ENCODE results near the gene INTS1.

Gene INTS1

GRCh38 chr7:1542841-1543747, 38.9 kb upstream of the INTS1 start:
- no peak for DNase-seq

GRCh38 chr7:1542329-1542728, 38.1 kb upstream of the INTS1 start:
- DNase-seq = no peak

DNA sequence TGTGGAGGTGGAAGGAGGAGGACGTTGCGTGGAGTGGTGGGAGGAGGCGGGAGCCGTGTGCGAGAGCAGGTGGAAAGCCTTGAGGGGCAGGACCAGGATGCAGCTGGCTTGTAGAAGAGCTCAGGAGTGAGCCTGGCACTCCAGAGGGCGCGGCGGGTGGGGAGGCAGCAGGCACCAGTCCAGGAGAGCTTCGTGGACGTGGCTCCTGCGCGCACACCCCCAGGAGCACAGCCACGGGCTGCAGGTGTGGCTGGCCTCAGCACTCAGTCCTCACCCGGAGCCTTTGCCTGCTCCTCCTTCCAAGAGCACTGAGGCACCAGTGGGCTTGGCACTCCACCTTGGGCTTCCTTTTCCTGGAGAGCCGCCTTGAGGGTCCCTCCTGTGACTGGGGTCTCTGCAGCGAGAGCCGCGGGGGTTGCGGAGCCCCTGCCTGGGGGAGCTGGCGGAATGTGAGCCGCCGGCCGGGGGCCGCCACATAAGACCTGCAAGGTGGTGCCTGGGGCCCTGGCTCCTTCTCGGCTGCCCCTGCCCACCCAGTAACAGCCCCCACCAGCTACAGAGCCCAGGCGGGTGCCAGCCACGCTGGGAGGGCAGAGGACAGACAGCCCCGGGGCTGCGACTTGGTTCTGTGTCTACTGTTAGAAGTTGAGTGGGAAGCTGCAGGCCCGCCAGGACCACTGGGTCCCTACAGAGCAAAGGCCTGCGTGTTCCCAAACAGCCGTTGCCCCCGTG, 37.4 kb upstream of the INTS1 start:
- no peak for DNase-seq

DNA sequence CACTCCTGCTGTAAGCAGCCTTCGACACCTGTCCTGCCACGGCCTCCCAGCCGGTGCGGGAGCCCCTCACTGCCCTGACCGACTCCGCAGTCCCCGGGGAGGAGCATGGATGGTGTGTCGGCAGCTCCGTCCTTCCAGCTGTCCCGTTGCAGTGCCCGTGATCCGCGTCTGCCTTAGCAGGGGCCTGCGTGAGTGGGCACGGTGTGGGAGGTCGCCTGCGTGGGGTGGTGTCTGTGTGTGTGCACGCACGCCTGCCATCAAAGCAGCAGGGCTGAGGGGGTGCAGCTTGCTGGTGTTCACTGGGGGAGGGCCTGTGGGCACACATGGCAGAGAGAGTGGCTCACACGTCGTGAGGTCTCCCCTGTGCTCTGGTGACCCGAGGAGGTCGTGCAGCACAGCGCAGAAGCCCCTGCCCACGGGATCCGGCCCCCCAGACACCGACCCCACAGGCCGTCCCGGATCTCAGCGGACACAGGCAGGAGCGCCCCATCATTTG, 36.6 kb upstream of the INTS1 start:
- DNase-seq = no peak

DNA sequence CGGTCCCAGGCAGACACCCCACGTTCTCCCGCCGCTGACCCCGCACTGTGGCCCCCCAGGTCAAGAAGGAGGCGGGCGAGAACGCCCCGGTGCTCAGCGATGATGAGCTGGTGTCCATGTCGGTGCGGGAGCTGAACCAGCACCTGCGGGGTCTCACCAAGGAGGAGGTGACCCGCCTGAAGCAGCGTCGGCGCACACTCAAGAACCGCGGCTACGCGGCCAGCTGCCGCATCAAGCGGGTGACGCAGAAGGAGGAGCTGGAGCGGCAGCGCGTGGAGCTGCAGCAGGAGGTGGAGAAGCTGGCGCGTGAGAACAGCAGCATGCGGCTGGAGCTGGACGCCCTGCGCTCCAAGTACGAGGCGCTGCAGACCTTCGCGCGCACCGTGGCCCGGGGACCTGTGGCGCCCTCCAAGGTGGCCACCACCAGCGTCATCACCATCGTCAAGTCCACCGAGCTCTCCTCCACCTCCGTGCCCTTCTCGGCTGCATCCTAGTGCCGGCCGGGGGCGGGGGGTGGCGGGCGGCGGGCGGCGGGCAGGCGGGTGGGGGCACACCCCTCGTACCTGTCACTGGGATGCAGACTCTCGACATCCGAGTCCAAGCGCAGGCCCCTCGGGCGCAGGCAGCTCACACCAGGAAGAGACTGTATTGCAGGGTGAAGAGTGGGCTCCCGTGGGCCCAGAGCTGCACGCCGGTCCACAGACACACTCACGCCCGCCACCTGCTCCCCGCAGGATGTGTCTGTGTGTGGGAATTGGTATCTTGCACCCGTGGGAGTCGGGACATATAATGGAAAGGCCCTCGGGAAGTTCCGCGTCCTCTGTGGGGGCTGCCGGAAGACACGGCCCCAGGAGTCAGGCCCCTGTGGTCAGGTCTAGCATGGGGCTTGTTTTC, 35.9 kb upstream of the INTS1 start:
- DNase-seq = no peak

GRCh38 chr7:1539181-1539881, 35.1 kb upstream of the INTS1 start:
- no peak for DNase-seq

DNA sequence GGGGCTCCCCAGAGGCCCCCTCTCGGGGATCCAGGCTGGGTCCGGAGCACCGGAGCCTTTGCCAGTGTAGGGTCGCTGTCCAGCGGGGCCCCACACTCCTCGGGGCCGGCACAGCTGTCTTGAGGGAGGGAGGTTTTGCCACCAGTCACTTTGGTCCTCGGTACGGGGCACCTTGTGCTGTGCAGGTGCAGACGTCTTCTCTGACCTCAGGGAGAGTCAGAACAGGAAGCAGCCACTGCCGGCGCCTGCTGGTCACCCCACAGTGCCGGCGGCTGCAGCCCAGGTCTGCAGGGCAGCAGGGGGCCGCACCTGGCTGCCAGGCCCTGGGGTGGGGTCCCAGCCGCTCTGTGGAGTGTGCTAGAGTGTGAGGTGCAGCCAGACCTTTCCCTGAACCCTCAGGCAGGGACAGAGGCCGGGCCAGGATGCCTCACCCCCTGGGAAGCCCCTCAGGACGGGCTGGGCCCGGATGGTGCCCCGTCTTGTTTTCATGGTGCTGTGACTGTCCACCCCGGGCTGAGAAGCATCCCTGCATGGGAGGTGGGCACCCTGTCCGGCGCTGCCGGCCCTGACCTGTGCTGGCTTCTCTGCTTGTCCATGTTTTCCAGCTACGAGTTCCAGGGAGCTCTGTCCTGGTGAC, 34.5 kb upstream of the INTS1 start:
- no peak for DNase-seq

GRCh38 chr7:1537535-1538412, 33.6 kb upstream of the INTS1 start:
- no peak for DNase-seq

GRCh38 chr7:1536743-1537534, 32.8 kb upstream of the INTS1 start:
- no peak for DNase-seq

DNA sequence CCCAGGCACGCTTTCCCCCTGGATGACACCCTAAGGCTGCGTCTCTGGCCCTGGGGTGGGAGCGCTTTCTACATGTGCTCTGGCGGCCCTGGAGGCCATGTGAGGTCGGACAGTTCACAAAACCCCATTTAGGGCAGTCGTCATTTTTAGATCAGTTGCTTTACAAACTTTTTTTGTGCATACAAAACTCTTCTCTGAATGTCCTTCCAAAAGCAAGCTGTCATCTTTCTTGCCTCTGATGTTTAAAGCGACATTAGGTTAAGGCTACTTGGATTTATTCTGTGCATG, 32.2 kb upstream of the INTS1 start:
- no peak for DNase-seq

- no peak for DNase-seq
These were observed 31.7 kb upstream of the INTS1 start for GRCh38 chr7:1535701-1536454.

GRCh38 chr7:1535100-1535458, 30.9 kb upstream of the INTS1 start:
- DNase-seq = no peak

GRCh38 chr7:1534330-1535099, 30.3 kb upstream of the INTS1 start:
- DNase-seq = no peak

GRCh38 chr7:1533547-1534329, 29.5 kb upstream of the INTS1 start:
- no peak for DNase-seq

DNA sequence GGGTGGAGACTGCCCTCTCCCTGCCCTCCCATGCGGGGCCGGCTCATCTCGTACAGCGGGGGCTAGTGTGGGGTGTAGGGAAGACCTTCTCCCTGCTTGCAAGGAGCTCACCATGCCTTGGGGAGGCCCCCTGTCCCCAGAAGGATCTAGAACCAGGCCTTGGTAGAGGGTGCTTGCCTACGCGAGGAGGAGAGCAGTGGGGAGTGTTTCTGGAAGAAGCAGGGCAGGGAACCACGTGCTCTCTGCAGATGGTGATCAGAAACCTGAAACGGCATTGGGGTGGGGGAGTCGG, 29.0 kb upstream of the INTS1 start:
- no peak for DNase-seq

DNA sequence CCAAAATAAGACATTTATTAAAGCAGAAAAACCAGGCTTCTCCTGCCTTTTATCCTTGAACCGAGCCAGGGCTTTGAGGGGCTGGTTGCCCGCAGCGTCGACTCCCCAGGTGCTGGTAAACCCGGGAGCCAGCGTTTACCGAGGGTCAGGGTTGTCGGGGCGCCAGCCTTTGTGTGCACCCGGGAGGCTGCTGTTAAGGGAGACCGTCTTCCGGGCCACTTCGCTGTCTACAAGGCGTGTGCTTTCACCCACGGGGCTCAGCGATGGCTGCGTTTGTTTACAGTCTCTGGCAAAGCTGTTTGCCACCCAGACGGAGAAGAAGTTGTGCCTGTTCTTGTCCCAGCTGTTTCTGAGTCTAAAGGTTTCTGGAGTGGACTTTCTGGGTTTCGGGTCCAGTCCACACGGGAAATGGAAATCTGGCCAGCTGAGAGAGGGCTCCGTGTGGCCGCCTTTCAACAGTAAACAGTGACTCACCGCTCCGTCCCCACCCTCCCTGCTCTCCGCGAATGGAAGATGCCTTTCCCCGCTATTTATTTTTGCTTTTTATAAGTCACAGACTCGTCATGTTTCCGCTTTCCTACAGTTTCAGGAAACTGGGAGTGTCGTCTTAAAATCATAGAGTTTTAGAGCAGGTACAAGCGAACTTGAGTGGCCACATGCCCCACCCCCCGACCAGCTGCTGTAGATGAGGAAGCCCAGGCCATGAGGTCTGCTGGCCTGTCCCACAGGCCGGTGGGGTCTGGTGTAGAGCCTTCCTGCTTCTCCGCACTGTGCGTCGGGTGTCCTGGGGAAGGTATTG, 28.5 kb upstream of the INTS1 start:
- DNase-seq = peak; percentile 47 to 70

DNA sequence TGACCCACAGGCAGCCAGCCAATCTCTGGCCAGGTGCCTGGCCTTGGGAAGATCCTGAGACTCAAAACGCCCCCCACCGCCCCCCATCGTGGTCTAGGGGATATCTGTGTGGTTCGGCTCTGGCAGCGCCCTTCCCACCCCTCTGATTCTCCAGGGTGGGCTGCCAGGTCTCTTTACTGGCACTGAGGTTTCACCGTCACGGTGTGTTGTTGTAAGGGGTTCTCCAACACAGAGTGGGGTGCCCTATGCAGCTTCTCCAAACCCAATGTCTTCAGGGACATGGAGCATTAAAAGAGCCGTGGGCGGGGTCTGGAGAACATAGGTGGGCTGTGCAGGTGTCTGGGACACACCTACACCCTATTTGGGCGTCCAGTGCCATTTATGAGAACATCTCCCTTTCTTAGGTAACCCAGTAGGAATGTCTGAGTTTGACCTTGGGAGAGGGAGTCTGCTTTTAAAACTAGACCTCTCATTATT, 27.8 kb upstream of the INTS1 start:
- no peak for DNase-seq

Measured in stimulated activated CD4-positive, alpha-beta T cell treated with anti-CD3 and anti-CD28 coated beads, Interleukin-4, amount 100 ng/mL, for 4 hours (primary cell).